SKM-1 (cell line): ENCODE results near the gene SPATA12.
"Not testable (repeated sequence)": the region's sequence is repeated elsewhere in the genome, so short reads cannot be mapped to it uniquely, and the experiment has no call there.

Experiments used
- DNase-seq: peaks from one replicate; lab custom pipeline; 2025; ENCODE audit not compliant: unreplicated experiment; lab: John Stamatoyannopoulos, UW

Gene SPATA12

GRCh38 chr3:57081173-57081572, 20.7 kb downstream of the SPATA12 start:
- no peak for DNase-seq

GRCh38 chr3:57082481-57082880, 22.0 kb downstream of the SPATA12 start:
- DNase-seq = no peak

- DNase-seq = not testable (repeated sequence)
Measured at GRCh38 chr3:57083266-57083995, 23.0 kb downstream of the SPATA12 start.

GRCh38 chr3:57085211-57085610, 24.7 kb downstream of the SPATA12 start:
- DNase-seq = no peak

- DNase-seq = no peak
Measured at GRCh38 chr3:57086201-57086600, 25.7 kb downstream of the SPATA12 start.

- no peak for DNase-seq
Measured at GRCh38 chr3:57087361-57088092, 27.1 kb downstream of the SPATA12 start.

- DNase-seq = no peak
Measured at GRCh38 chr3:57088503-57088902, 28.0 kb downstream of the SPATA12 start.

GRCh38 chr3:57089043-57089442, 28.6 kb downstream of the SPATA12 start:
- DNase-seq = no peak

GRCh38 chr3:57091521-57092273, 31.2 kb downstream of the SPATA12 start:
- no peak for DNase-seq

GRCh38 chr3:57093489-57093888, 33.0 kb downstream of the SPATA12 start:
- no peak for DNase-seq

GRCh38 chr3:57093971-57094535, 33.6 kb downstream of the SPATA12 start:
- no peak for DNase-seq

- no peak for DNase-seq
Measured at GRCh38 chr3:57094575-57094974, 34.1 kb downstream of the SPATA12 start.

- no peak for DNase-seq
Measured at GRCh38 chr3:57095363-57095762, 34.9 kb downstream of the SPATA12 start.

- DNase-seq = no peak
Measured at GRCh38 chr3:57097536-57097935, 37.1 kb downstream of the SPATA12 start.

GRCh38 chr3:57098418-57099310, 38.2 kb downstream of the SPATA12 start:
- no peak for DNase-seq

- DNase-seq = peak; percentile 59
Measured at GRCh38 chr3:57100046-57100695, 39.7 kb downstream of the SPATA12 start.

GRCh38 chr3:57105585-57105984, 45.1 kb downstream of the SPATA12 start:
- DNase-seq = no peak

- no peak for DNase-seq
Measured at GRCh38 chr3:57108684-57109083, 48.2 kb downstream of the SPATA12 start.

GRCh38 chr3:57109437-57110199, 49.2 kb downstream of the SPATA12 start:
- DNase-seq = no peak
